CD4-positive, alpha-beta T cell treated with Interferon gamma for 1 hour (primary cell): ENCODE results near the gene C1orf105.
"Not testable (repeated sequence)": the region's sequence is repeated elsewhere in the genome, so short reads cannot be mapped to it uniquely, and the experiment has no call there.

Experiments used
- DNase-seq: peaks from one replicate; pipeline ENCODE4 v3.0.0-alpha.2; 2020

Gene C1orf105

DNA sequence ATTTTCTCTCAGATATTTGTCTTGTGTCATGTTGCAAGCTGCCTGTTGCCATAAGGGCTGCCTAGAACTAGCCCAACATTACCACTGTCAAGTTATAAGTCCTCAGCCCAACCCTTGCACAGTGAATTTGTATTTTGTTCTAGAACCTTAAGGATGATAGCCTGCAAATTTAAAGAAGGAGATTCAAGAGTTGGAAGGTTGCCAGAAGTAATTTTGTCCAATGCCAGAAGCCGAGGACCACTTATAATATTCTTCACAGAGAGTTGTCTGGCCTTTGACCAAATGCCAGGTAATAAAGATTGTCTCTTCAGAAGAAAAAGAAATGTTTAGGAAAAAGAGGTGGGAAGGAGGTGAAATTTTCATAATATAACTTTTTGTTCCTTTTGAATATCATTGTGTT is 71.9 kb downstream of the C1orf105 start:
- DNase-seq = no peak

DNA sequence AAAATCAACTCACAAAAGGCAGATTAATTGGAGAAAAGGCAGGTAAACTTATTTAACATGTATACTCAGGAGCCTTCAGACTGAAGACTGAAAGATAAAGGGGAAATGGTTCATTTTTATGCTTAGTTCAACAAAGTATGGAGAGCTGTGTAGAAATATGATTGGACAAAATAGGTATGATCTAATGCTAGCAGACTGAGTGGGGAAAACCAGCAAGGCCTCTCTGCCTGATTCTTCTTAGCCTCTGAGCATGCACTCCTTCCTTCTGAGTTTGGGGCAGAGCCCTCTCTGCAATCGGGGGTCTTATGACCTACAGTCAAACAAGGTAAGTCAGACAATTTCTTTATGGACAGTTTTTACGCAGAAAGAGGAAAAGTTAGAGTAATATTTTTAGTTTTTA is 73.7 kb downstream of the C1orf105 start:
- DNase-seq = no peak

DNA sequence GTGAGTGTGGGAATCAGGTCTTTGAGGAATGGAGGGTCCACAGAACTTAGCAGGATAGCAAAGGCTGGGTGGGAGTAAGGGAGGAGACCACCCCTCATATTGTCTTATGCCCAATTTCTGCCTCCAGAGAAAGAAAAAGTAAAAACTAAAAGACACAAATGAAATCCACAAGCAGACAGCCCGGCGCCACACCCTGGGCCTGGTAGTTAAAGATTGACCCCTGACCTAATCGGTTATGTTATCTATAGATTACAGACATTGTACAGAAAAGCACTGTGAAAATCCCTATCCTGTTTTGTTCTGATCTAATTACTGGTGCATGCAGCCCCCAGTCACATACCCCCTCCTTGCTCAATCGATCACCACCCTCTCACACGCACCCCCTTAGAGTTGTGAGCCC is 75.6 kb downstream of the C1orf105 start:
- not testable (repeated sequence) for DNase-seq

DNA sequence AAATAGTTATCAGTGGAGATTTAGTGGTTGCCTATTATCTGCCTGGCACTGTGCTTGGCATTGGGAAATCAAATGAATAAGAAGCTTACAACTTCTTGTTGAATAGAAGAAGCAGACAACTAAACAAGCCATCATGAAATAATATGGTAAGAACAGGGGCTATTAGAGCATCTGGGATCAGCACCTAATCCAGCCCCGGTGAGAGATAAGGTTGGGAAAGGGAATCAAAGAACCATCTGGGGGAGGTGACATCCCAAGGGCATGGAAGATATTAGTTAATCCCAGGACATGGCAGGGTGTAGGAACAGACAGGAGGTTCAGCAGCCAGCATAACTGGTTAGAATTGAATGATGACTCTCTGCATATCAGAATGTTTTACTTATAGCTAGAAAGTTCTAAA is 76.2 kb downstream of the C1orf105 start:
- no peak for DNase-seq

DNA sequence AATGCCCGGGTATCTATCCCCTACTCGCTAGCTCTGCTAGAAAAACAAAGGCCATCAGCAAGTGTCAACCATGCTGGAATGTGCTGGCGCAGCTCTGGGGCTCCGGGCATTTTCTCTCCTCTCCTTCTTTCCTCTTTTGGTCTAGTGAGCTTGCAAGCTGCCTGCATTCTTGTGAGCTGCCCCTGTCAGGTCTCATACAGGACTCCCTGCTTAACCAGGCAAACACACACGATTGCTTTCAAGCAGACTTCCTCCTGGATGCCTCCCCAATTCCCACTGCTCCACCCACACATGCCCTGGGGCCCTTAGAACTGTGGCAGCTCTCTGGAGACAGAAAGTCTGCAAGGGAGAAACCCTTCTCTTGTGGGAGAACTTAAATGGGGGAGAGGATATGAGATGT is 76.7 kb downstream of the C1orf105 start:
- DNase-seq = no peak

DNA sequence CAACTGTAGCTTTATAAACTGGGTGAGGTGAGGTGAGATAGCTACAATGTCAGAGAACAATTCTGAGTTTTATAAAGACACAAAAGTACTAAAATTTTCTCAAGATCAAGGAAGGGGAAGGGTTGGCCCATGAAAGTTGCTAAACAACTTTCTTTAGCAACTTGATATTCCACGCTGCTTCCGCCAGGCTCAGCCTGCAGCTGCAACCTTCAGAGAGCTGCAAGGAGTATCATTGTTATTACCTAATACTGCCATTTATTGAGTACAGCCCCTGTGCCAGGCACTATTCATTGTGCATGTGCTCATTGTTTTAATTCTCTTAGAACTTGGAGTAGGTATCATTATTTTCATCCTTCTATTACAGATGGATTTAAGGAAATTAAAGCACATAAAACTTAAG is 78.4 kb downstream of the C1orf105 start:
- no peak for DNase-seq

DNA sequence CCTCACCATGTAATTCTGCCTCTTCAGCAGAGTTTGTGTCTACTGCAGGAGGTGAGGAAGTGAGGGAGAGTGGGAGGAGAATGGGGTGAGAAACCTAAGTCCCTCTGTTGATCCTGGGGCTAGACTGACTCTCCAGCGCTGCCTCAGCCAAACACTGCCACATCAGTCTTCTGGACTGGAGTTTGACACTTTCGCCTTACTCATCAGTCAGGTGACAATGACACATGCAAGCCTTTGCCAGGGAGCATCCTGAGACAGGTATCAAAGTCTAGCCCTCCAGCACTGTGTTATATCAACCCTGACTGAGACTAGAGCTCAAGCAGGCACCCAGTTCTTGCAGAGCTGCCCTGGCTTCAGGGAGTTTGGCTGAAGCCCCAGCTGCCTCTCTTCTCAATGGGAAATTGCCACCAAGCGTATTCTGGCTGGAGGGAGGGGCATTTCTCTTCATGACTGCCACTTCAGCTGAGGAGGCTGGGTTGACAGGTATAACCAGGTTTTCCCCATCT is 79.2 kb downstream of the C1orf105 start:
- DNase-seq = no peak

DNA sequence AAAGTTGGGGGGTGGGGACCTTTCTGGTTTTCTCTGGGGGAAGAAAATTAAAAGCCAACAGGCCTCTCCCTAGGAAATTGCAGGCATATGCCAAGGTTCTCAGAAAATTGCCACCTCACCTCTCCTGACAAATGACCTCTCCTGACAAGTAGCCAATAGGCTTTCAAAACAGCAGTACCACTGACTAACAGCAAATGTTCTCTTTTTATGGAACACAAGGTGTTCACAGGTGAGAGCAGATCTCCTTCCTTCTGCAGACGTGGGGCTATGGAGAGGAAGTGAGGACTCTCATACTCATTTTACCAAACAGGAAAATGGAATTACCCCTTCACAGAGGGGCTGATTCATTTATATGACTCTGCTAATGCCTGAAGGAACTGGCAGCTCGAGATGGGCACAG is 79.7 kb downstream of the C1orf105 start:
- DNase-seq = no peak

DNA sequence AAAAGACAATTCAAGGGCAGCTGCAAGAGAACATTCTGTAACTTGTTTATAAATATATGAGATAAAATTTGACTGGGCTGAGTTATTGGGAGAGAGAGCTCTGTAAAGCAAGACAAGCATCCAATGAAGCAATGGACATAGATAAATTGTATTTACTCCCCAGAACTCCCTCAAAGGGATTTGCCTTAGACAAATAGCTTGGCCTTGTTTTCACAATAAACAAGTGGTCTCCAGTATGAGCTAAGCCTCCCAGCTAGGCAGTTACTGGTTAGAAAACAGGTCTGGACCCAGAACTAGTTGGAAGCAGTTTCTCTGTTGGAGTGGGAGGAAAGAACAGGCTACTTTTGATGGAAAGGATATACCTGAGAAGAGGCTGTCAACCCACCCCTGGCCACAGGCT is 87.3 kb downstream of the C1orf105 start:
- DNase-seq = no peak

DNA sequence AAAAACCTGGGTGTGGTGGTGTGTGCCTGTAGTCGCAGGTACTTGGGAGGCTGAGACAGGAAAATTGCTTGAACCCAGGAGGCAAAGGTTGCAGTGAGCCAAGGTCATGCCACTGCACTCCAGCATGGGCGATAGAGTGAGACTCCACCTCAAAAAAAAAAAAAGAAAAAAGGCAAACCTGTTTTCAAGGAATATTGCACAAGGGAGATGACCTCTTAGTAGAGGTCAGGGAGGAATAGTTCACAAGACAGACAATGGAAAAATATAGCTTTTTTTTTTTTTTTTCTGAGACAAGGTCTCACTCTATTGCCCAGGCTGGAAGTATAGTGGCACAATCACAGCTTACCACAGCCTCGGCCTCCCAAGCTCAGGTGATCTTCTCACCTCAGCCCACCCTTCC is 90.0 kb downstream of the C1orf105 start:
- DNase-seq = no peak

DNA sequence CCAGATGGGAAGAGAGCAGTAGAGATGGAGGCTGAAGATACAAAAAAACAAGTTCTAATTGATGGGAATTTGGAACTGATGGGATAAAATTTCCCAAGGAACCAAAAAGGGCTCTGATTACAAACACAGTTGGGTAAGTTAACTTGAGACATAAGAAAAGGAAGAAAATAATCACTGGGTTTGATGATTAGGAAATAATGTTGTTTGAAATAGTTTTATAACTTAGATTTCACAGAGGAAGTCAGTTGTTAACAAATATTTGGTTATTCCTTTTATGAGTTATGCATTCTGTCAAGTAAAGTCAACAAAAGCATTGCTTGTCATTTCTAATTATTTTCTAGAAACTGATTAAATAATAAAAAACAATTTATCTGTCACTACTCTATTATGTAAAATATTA is 92.1 kb downstream of the C1orf105 start:
- DNase-seq = no peak

DNA sequence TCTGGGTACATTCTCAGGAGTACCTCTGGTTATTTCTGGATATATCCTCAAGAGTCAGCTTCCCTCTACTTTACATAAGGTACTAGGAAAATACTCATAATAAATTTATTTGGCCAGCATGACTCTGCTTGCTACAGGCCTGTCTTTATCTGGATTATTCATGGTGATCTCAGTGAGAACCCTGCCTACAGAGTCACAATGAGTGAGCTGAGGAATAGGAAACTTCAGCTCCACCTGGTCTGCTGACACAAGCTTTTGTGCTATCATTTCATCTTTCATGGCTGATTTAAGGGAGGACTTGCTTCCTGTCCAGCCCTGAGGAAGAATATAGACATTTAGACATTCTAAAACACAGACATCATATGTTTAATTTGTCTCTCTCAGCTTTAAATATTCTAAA is 93.0 kb downstream of the C1orf105 start:
- no peak for DNase-seq

DNA sequence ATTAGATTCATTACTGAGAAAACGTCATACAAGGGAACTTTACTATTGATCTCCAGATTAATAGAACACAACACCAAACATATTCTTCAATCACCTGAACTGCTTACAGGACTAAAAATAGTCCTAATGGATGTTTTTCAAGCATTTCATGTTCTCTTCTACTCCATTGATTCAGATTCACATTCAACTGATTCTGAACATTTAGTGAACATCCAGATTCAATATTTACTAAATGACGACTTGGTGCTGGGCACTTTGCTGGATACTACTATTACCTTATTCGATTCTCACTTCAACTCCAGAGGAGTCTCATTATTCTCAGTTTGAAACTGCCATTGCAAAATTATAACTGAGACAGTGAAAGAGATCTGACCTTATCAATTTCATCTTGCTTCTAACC is 93.6 kb downstream of the C1orf105 start:
- DNase-seq = no peak

DNA sequence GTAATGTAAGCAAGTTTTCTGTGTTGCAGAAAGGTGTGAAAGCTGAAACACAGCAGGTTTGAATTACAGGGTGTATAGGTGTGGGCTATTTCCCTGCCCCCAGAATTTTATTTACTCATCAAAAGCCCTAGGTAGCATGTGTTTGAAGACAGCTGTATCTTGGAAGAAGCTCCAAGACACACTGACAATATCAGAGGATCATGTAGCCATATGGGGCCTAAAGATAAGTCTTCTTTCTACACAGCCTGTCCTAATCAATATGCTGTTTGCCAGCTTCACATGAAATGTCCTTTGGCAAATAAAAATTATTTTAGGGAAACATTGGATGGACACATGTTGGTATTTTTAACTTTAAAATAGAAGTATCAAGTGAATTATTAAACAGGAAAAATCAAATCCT is 95.0 kb downstream of the C1orf105 start:
- DNase-seq = no peak

DNA sequence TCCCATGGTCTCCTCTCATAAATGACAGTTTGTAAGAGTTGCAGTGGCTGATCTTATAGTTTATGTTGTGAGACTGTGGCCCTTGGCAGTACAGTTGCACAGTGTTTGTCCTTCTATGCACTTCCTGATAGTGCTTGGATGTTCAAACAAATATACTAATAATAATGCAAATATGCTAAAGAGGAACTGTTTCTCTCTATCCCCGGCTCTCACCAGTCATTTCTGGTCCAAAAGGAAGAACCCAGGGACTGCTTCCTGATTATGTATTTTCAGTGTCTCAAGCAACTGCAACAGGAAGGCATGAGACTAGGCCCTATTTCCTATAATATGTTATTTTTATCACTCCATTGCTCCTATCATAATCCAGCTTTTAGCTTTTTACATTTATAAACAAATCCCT is 95.4 kb downstream of the C1orf105 start:
- no peak for DNase-seq

DNA sequence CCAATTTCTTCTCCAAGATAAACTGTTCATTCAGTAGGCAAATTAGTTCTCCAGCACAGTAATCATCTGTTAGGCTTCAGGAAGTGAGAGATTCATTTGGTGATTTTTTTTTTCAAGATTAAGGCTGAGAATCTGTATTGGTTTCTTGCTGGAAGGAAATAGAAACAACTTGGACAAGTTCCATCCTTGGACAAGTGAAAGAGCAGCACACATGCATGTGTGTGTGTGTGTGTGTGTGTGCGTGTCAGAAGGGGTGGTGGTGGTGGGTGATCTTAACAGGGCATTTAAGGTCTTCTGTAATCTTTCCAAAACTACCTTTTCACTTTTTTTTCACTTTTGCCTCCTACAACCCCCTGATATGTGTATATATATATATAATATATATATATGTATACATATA is 96.6 kb downstream of the C1orf105 start:
- no peak for DNase-seq

DNA sequence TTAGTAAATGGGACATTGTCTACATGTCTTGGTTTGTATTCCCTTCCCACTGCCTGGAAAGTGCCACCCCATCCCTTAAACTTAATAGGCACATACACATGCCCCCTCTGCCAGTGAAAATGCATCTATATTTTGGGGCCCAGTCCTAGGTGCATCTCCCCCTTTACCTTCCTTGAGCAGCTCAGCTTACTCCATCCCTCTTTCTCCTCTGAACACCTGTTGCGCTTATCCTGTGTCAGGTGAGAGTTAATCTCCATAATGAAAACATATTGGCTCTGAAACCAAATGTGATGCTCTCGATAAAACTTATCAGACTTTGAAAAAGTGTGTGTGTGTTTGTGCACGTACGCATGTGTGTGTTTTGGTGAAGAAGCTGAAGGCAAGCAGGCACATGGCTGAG is 97.1 kb downstream of the C1orf105 start:
- no peak for DNase-seq
